Astrocyte (in vitro differentiated cells and primary cell): ENCODE results near the gene RANBP2. TPM values are rescaled to one million over a fixed set of nuclear protein-coding genes. Genes with fewer than 3 reads are reported as not detected.

Source experiments
- DNase-seq: peaks from one replicate; pipeline ENCODE4 v3.0.0-alpha.2; 2010; ENCODE audit warnings: low read depth
- FAIRE-seq: peaks from 2 replicates; lab custom pipeline; 2011; peaks lifted over from hg19 to GRCh38; lab: Jason Lieb, UNC
- H2AFZ ChIP-seq: 2 replicates; pipeline ENCODE4 v1.6.0; 2012; ENCODE audit warnings: low read depth, low read length, inconsistent platforms
- H3K27ac ChIP-seq: 2 replicates; pipeline ENCODE4 v1.5.1; 2011; ENCODE audit warnings: low read depth, low read length, inconsistent platforms
- H3K27me3 ChIP-seq: 2 replicates; pipeline ENCODE4 v1.6.0; 2011; ENCODE audit warnings: low read length, inconsistent platforms; ENCODE audit not compliant: insufficient read depth
- H3K36me3 ChIP-seq: 2 replicates; pipeline ENCODE4 v1.5.1; 2011; ENCODE audit warnings: low read length, inconsistent platforms; ENCODE audit not compliant: insufficient read depth
- H3K4me1 ChIP-seq: 2 replicates; pipeline ENCODE4 v1.5.1; 2011; ENCODE audit warnings: low read length, inconsistent platforms; ENCODE audit not compliant: insufficient read depth
- H3K4me2 ChIP-seq: 2 replicates; pipeline ENCODE4 v1.6.0; 2012; ENCODE audit warnings: low read length, inconsistent platforms
- H3K4me3 ChIP-seq: 2 replicates; pipeline ENCODE4 v1.5.1; 2011; ENCODE audit warnings: low read depth, mild to moderate bottlenecking, low read length, inconsistent platforms; ENCODE audit not compliant: insufficient read depth
- H3K79me2 ChIP-seq: 2 replicates; pipeline ENCODE4 v1.6.0; 2012; ENCODE audit warnings: mild to moderate bottlenecking, low read length, inconsistent platforms; ENCODE audit not compliant: insufficient read depth
- H3K9ac ChIP-seq: 2 replicates; pipeline ENCODE4 v1.6.0; 2012; ENCODE audit warnings: mild to moderate bottlenecking, low read length, inconsistent platforms
- H3K9me3 ChIP-seq: 2 replicates; pipeline ENCODE4 v1.5.1; 2012; ENCODE audit warnings: low read depth, mild to moderate bottlenecking, low read length, inconsistent platforms; ENCODE audit not compliant: insufficient read depth
- H4K20me1 ChIP-seq: 2 replicates; pipeline ENCODE4 v1.6.0; 2012; ENCODE audit warnings: low read length, inconsistent platforms; ENCODE audit not compliant: insufficient read depth
- H3K27ac Mint-ChIP-seq: one replicate; pipeline ENCODE4 v1.8.0; 2021; ENCODE audit warnings: mild to moderate bottlenecking, mixed read lengths; ENCODE audit not compliant: unreplicated experiment
- H3K27me3 Mint-ChIP-seq: one replicate; pipeline ENCODE4 v1.8.0; 2021; ENCODE audit warnings: low read depth, mixed read lengths; ENCODE audit not compliant: unreplicated experiment
- H3K36me3 Mint-ChIP-seq: one replicate; pipeline ENCODE4 v1.8.0; 2021; ENCODE audit warnings: low read depth, mixed read lengths; ENCODE audit not compliant: unreplicated experiment
- H3K4me1 Mint-ChIP-seq: one replicate; pipeline ENCODE4 v1.8.0; 2021; ENCODE audit warnings: low read depth, mixed read lengths; ENCODE audit not compliant: unreplicated experiment
- H3K4me3 Mint-ChIP-seq: one replicate; pipeline ENCODE4 v1.8.0; 2021; ENCODE audit warnings: mild to moderate bottlenecking, moderate library complexity, mixed read lengths; ENCODE audit not compliant: unreplicated experiment
- H3K9me3 Mint-ChIP-seq: one replicate; pipeline ENCODE4 v1.8.0; 2021; ENCODE audit warnings: mild to moderate bottlenecking, mixed read lengths; ENCODE audit not compliant: unreplicated experiment
- EZH2 ChIP-seq: IDR thresholded peaks from 2 replicates; pipeline ENCODE4 v1.6.1; 2012; ENCODE audit warnings: mild to moderate bottlenecking, low read length, inconsistent platforms; ENCODE audit not compliant: insufficient read depth
- total RNA-seq: library from RNA; stranded (reverse); gene quantifications from 2 replicates; pipeline ENCODE4 v1.2.1, GENCODE V29; 2021
- TF ChIP-seq, protein P1 (sequence below): IDR thresholded peaks from 2 replicates; pipeline ENCODE4 v1.5.1; 2011; ENCODE audit warnings: low read depth, mild to moderate bottlenecking, inconsistent platforms, low read length, moderate library complexity; ENCODE audit not compliant: insufficient read depth

The RANBP2 gene
- total RNA-seq, 1 donor from 2014 or later: 75.4 TPM

DNA sequence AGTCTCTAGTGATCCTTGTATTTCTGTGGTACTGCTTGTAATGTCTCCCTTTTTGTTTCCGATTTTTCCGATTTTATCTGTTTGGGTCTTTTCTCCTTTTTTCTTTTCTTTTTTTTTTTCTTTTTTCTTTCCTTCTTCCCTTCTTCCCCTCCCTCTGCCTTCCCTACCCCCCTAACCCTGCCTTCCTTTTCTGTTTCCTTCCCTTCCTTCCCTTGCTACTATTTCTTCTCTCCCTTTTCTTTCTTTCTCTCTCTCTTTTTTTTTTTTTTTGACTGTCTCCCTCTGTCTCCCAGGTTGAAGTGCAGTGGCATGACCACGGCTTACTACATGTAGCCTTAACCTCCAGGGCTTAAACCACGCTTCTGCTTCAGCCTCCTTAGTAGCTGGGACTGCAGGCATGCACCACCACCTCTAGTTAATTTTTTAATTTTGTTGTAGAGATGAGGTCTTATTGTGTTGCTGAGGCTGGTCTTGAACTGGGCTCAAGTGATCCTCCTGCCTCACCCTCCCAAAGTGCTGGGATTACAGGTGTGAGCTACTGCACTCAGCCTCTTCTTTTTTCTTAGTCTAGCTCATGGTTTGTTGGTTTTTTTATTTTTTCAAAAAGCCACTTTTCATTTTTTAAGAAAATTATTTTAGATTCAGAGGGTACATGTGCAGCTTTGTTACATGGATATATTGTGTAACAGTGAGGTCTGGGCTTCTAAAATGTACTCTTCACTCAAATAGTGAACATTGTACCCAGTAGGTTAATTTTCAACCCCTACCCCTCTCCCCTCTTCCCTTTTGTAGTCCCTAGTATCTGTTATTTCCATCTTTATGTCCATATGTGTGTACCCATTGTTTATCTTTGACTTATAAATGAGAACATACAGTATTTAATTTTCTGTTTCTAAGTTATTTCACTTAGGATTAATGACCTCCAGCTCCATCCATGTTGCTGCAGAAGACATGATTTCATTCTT, 92.0 kb downstream of the RANBP2 start:
- peaks cover 11% of the 10 kb centered on the region for H4K20me1 ChIP-seq
- no peak overlapping the region for H3K9ac ChIP-seq
- no peak overlapping the region for H2AFZ ChIP-seq
- Mint-ChIP-seq H3K9me3 (peaks cover 13% of the 10 kb centered on the region), H3K27ac (no peak overlapping the region), H3K36me3 (peaks cover 34% of the 10 kb centered on the region), H3K4me3 (no peak overlapping the region), H3K27me3 (no peaks in the 10 kb centered on the region), H3K4me1 (no peaks in the 10 kb centered on the region)
- H3K27ac ChIP-seq: no peak overlapping the region
- no peak overlapping the region for H3K4me3 ChIP-seq
- TF ChIP-seq, protein P1, sequence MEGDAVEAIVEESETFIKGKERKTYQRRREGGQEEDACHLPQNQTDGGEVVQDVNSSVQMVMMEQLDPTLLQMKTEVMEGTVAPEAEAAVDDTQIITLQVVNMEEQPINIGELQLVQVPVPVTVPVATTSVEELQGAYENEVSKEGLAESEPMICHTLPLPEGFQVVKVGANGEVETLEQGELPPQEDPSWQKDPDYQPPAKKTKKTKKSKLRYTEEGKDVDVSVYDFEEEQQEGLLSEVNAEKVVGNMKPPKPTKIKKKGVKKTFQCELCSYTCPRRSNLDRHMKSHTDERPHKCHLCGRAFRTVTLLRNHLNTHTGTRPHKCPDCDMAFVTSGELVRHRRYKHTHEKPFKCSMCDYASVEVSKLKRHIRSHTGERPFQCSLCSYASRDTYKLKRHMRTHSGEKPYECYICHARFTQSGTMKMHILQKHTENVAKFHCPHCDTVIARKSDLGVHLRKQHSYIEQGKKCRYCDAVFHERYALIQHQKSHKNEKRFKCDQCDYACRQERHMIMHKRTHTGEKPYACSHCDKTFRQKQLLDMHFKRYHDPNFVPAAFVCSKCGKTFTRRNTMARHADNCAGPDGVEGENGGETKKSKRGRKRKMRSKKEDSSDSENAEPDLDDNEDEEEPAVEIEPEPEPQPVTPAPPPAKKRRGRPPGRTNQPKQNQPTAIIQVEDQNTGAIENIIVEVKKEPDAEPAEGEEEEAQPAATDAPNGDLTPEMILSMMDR: no peak
- no peaks in the 10 kb centered on the region for H3K4me1 ChIP-seq
- peaks cover 9% of the 10 kb centered on the region for H3K36me3 ChIP-seq
- H3K9me3 ChIP-seq: peaks cover 4% of the 10 kb centered on the region
- H3K79me2 ChIP-seq: peaks cover 29% of the 10 kb centered on the region
- no peak overlapping the region for H3K4me2 ChIP-seq
- no peak for DNase-seq
- H3K27me3 ChIP-seq: no peaks in the 10 kb centered on the region
- FAIRE-seq: no peak

DNA sequence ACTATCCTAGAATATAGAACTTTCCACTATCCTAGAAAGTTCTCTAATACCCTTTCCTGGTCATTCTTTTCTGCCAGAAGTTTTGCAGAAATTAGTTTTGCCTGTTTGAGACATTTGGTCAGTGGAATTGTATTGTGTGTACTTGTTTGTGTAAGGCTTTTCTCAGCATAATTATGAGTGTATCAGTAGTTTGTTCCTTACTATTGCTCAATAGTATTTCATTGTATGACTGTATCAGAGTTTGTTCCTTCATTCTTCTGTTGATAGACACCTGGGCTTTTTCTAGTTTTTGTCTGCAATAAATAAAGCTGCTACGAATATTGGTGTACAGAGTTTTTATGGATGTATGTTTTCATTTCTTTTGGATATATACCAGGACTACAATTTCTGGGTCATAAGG, 94.5 kb downstream of the RANBP2 start:
- DNase-seq (no peak), FAIRE-seq (no peak)
- H3K36me3 ChIP-seq: peaks cover 18% of the 10 kb centered on the region
- Mint-ChIP-seq H3K36me3 (peaks cover 35% of the 10 kb centered on the region), H3K9me3 (peaks cover 10% of the 10 kb centered on the region), H3K27ac (no peak overlapping the region), H3K4me3 (no peak overlapping the region), H3K4me1 (no peaks in the 10 kb centered on the region), H3K27me3 (no peaks in the 10 kb centered on the region)
- peaks cover 21% of the 10 kb centered on the region for H3K79me2 ChIP-seq
- H3K4me2 ChIP-seq: no peak overlapping the region
- no peak overlapping the region for H3K27ac ChIP-seq
- no peak overlapping the region for H3K4me3 ChIP-seq
- H4K20me1 ChIP-seq: peaks cover 11% of the 10 kb centered on the region
- peaks cover 4% of the 10 kb centered on the region for H3K9me3 ChIP-seq
- TF ChIP-seq, protein P1: no peak
- TF ChIP-seq EZH2: no peak
- H3K27me3 ChIP-seq: no peaks in the 10 kb centered on the region
- H3K4me1 ChIP-seq: no peaks in the 10 kb centered on the region
- no peak overlapping the region for H3K9ac ChIP-seq
- H2AFZ ChIP-seq: no peak overlapping the region

DNA sequence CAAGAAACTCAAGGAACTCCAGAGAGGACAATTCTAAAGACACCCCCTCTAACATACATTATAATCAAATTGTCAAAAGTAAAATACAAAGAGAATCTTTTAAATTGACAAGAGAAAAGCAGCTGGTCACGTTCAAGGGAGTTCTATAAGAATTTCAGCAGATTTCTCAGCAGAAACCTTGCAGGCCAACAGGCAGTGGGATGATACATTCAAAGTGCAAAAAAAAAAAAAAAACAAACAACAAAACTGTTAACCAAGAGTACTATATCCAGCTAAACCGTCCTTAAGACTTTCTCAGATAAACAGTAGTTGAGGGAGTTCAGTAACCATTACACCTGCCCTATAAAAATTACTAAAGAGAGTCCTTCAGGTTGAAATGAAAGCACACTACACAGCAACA, 101.2 kb downstream of the RANBP2 start:
- H3K9ac ChIP-seq: no peak overlapping the region
- peaks cover 31% of the 10 kb centered on the region for H3K36me3 Mint-ChIP-seq
- H3K4me1 ChIP-seq: no peaks in the 10 kb centered on the region
- H3K36me3 ChIP-seq: peaks cover 26% of the 10 kb centered on the region
- H3K4me3 ChIP-seq: no peak overlapping the region
- H3K9me3 ChIP-seq: peaks cover 4% of the 10 kb centered on the region
- H4K20me1 ChIP-seq: no peaks in the 10 kb centered on the region
- peaks cover 10% of the 10 kb centered on the region for H3K9me3 Mint-ChIP-seq
- no peaks in the 10 kb centered on the region for H3K79me2 ChIP-seq
- DNase-seq (no peak), FAIRE-seq (no peak)
- TF ChIP-seq, protein P1: no peak
- TF ChIP-seq EZH2: no peak
- H3K27ac ChIP-seq: no peak overlapping the region
- no peaks in the 10 kb centered on the region for H3K27me3 Mint-ChIP-seq
- H3K4me3 Mint-ChIP-seq: no peak overlapping the region
- H3K27me3 ChIP-seq: no peaks in the 10 kb centered on the region
- H3K4me1 Mint-ChIP-seq: no peaks in the 10 kb centered on the region
- H3K27ac Mint-ChIP-seq: no peak overlapping the region
- H3K4me2 ChIP-seq: no peak overlapping the region
- H2AFZ ChIP-seq: no peak overlapping the region
